HG03442 (cell line): ENCODE data around the gene GCSH.
A peak's percentile ranks its signal among the peaks of the same experiment; 100 is the strongest.
"Not testable (repeated sequence)": the region's sequence is repeated elsewhere in the genome, so short reads cannot be mapped to it uniquely, and the experiment has no call there.

Experiments
- ATAC-seq: cut with Tn5 transposase; IDR thresholded peaks from one replicate; pipeline ENCODE4 v1.9.1; 2021; ENCODE audit warnings: mild to moderate bottlenecking, moderate library complexity; ENCODE audit not compliant: unreplicated experiment

GCSH gene

DNA sequence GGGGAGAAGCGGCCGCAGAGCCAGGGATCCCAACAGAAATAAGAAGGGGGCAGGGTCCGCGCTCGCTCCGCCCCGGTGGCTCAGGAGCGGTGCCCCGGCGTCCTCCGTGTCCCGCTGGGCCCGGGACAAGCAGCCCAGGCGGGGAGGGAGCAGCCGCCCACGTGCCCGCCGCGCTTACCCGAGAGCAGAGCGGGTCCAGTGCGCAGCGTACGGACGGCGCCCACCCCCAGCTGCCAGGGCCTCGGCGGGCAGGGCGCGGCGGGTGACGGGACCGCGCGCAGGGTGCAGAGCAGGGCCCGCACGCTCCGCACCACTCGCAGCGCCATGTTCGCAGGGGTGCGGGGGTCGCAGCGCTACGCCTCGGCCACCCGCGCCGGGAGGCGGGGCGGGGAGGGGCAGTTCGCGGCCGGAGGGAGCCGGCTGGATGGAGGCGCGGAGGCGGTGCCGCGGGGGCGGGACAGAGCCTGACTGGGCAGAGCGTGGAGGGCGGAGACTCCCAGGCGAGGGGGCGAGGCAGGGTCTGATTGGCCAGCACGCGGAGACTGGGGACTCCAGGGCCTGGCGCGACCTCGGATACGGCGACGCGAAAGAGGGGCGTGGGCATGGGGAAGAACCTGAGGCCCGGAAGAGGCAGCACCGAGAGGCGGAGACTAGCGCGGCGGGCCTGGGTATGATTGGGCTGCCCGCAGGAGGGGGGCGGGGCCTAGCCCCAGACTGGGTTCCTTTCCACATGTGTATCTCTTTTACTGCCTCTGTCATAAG, at the start of gene GCSH:
Gene GCSH (minus strand): TSS at position 443 of the 762 bp plus-strand sequence. CDS start 117 bp downstream, at position 326.
- peak; percentile 97 for ATAC-seq

DNA sequence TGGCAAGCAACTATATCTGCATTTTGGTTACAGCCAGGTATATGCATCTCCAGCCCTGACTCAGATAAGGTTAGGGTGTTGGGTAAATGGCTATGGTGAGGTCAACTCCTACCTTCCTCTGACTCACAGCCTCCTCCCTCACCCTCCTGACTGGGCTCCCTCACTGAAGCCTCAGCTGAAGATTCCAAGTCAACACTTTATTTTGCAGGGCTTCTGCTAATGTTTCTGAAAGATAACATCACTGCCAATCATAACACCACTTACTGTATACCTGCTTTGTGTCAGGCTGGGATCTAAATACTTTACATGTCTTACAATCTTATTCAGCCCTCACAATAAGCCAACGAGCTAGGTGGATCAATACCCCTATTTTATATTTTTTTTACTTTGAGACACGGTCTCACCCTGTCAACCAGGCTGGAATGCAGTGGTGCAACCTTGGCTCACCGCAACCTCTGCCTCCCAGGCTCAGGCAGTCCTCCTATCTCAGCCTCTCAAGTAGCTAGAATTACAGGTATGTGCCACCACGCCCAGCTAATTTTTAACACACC, 47.8 kb upstream of the GCSH start:
- ATAC-seq, result no peak

DNA sequence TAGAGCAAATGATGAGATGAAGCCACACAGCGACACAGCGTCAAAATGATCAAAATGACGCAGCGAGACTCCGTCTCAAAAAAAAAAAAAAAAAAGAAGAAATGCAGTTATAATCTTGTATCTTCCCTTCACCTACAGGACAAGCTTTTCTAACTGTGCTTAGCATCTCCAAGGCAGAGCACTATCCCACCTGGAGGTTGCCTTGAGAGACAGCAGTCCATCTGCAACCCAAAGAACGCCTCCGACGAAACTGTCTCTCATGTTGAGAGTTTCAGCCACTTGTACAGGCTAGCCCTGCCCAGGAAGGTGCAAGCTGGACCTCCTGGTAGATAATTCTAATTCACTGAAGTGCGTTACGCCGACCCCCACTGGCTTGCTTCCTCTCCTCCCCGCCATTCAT, 46.7 kb upstream of the GCSH start:
- no peak for ATAC-seq

DNA sequence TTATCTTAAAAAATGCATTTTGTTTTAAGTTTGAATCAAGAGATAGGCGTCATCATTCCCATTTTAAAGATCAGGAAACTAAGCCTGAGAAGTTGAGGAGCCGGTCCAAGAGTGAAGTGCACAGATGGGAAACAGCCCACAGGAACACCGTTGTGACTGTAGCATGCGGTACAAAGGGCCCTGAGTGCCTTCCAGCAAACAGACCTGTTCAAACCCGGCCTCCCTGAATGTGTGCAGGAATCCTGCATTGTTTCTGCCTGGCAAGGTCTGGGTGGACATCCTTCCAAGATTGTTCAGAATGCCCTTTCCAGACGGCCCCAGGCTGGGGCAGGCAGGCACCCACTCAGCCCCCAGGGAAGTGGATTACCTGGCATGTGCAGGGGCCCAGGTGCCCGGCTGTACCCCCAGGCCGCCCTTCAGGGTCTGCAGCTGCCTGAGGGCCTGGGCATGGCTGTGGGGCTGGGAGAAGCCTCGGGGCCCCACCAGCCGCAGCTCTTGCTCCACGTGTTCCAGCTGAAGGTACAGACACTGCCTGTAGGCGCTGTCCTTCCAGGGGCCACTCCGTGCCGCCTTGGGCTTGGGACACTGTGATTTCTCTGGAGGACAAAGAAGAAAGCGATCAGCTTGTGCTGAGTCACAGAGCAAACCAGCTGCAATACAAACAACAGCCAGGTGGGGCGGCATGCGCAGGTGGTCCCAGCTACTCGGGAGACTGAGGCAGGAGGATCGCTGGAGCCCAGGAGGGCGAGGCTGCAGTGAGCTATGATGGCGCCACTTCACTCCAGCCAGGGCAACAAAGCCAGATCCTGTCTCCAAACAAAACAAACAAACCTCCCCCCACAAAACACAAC, 45.0 kb upstream of the GCSH start:
- ATAC-seq, result no peak

DNA sequence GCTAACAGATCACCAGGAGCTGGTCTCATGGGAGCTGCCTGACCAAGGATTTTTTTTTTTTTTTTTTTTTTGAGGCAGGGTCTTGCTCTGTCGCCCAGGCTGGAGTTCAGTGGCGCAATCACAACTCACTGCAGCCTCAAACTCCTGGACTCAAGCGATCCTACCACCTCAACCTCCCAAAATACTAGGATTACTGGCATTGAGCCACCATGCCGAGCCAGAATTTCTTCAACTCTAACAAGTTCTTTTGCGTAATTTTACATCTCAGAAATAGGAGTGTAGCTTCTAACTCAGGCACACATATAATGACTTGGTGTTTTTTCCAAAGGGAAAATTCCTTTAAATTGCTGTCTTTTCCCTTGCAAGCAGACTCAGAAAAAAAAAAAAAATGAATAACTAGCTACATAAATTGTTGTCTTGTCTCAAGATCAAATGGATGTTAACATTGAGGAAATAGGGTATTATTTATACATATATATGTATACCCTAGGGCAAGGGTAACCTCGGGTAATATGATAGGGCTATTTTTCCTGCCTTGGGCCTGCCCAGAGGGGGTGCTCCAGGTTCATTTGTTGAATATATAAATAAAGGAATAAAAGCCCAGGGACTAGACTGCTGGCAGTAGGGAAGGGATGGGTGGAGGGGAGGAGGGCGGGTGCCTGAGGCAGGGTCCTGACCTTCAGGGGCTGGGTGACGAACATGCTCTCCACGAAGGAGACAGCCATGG, 42.8 kb upstream of the GCSH start:
- ATAC-seq, result no peak

DNA sequence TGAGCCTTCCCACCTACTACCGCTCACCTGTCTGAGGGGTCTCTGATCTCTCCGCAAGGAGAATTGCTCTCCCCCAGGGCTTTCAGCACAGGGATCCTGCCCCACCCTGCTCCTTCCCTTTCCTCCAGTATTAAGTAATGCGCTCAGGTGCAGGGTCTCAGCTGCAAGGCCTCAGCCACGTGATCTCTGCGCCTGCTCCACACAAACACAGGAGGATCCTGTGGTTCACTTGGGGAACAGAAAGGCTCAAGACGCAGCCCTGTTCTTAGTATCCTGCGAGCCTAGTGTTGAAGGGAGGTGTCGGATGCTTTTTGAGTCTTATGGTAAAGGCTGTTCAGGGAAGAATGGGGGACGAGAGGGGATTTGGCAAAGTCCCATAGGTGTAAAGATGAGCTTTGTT, 41.6 kb upstream of the GCSH start:
- ATAC-seq, result no peak

DNA sequence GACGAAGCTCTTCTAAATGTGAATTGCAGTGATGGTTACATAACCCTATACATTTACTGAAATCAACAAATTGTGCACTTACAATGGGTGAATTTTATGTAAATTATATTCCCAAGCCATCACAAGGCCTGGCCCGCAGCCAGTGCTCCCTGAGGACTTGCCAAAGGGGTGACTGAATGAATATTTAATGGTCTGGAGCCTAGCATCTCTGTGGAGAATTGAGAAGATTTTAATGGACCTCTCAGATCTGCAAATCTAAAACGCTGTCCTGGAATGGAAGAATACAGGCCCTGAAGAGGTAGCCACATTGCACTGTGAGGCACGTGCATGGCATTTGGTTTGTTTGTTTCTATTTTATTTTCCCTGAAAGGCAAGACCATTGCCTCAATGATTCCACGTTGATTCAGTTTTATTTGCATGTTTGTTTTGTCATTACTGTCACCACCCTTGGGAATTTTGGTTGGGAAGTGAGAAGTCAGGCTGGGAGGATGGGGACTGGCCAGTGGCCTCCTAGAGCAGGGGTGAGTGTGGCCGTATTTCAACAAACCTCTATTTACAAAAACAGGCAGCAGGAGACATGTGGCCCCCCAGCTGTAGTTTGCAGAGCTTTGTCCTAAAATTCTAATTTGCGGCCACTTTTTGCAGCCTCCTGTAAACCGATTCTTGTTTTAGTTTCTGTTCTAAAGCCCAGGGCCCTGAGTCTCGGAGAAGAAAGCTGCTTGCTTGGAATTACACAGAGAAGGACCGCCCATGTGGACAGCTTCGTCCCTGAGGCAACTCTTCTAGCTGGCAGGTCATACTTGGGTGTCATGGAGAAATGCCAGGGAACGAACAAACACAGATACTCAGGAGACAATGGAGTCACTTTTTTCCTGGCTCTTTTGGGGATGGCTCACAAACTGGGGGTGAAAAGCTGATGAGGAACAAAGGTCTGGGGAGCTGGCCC, 40.5 kb upstream of the GCSH start:
- ATAC-seq, result no peak

DNA sequence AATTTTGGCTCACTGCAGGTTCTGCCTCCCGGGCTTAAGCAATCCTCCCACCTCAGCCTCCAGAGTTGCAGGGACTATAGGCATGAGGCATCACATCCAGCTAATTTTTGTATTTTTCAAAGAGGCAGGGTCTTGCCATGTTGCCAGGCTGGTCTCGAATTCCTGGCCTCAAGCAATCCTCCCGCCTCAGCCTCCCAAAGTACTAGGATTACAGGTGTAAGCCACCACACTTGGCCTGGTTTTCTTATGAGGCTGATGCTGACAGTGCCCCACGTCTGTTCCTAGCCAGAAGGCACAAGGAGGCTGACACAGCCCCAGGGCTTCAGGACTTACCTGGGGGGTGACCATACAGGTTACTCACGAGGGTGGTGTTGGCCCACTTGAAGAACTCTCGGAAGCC, 33.9 kb upstream of the GCSH start:
- ATAC-seq, result no peak

DNA sequence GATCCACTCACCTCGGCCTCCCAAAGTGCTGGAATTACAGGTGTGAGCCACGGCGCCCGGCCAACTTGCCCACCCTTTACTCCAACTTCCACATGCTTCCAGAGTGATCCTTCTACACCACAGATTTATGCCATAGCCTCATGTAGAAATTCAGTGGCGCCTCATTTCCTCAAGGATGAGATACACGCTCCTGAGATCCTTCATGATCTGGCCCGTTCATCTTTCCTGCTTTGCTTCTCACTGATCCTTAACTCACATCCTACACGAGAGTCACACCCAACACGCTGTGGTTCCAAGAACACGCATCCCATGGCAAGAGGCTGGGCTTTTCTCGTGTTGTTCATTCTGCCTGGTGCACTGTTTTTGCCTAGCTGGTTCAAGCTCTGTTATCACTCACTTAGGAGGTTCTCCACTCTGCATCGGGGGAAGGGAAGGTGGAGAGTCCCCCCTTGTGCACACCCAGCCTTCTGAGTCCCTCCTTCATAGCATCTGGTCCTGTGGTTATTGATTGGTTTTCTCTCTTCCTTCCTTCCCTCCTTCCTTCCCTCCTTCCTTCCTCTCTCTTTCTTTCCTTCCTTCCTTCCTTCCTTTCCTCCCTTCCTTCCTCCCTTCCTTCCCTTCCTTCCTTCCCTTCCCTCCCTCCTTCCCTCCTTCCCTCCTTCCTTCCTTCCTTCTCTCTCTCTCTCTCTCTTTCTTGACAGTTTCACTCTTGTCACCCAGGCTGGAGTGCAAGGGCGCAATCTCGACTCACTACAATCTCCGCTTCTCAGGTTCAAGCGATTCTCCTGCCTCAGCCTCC, 32.7 kb upstream of the GCSH start:
- no peak for ATAC-seq

DNA sequence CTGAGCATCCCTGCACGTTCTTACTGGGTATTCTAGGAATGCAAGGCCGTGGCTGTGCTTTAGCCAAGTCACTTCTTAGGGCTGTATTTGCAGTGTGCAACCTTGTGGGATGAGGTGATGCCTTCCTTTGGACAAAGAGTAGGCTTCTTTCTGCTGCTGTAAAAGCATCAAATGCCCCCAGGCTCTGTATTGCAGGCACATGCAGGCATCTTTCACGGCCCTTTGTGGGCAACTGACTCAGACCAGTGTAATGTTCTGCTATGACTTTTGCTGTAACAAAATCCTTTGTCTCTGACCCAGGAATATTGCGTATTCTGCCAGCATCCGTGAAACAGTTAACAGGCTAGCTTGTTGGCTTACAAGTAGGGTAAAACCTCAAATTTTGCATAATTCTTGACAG, 30.9 kb upstream of the GCSH start:
- no peak for ATAC-seq

DNA sequence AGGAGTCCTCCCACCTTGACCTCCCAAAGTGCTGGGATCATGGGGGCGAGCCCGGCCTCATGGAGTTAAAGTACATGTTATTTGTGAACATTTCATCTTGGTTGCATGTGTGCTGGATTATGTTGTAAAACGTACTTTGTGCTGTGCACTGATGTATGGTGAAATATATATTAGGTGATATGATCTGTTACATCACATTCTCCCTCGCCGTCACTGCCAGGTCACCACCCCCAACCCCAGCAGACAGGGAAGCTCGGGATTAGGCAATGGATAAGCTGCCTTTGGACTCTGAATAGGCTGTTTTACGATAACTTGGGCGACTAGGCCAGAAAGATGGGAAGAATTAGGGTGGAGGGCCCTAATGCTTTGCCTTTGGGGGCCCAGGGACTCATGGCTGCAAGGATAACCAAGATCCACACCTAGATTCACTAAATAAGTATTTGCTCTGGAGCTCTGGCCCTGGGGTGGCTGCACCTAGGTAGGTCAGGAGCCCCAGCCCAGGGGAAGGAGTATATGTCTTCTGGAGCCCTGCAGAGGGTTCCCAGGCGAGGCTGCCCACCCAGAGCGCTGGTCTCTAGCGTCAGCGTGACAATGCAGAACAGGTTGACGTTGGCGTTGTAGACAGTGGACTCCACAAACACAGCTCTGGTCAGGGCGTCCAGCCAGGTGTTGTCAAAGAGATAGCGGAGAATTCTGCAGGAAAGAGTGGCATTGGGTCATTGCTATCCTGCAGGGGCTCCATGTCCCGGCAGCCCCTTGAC, 27.1 kb upstream of the GCSH start:
- no peak for ATAC-seq

DNA sequence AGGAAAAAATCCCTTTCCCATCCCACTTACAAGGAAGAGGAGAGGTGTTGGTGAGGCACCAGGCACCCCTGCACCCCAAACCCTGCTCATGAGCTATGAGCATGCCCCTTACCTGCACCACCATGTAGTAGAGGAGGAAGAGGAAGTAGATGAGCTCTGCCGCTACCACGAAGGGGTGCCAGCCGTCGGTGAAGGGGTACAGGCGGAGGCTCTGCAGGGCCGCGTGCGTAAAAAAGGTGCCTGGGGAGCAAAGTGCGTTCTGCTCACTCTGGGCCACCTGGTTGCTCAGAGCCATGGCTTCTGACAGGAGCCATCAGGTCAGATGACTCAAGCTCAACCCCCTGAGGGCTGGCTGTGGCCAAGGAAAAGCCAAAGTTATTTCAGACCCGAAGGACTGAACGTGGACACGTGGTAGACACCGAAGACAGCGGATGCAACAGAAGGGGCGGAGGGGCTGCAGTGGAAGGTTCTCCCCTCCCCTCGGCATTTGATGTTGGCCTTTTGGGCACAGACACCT, 25.3 kb upstream of the GCSH start:
- ATAC-seq, result no peak

DNA sequence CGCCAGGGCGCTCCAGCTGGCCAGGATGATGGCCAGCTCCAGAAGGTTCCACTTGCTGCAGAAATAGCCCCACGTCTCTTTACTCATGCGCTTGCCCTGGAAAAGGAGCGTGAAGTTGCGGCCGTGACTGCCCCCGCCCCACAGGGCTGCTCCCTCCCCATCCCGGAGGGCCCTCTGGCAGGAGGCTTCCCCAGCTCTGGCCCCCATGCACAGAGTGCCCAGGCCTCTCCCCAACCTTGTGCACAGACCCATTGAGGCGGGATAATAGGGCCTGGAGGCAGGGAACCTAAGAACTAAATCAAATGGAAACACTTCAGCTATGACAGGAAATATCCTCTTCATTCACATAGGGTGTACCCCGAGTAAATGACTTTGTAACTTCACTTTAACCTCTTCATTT, 21.2 kb upstream of the GCSH start:
- ATAC-seq, result no peak

DNA sequence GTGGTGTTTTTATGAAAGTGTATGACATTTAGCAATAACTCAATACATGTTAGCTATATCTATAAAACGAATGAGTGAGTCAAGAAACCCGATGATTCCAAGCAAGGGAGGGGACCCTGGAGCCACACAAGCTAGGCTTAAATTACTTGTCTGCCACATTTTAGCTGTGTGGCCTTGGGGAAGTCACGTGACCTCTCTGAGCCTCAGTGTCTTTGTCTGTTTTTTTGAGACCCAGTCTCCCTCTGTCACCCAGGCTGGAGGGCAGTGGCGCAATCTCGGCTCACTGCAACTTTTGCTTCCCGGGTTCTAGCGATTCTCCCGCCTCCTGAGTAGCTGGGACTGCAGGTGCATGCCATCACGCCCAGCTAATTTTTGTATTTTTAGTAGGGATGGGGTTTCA, 20.1 kb upstream of the GCSH start:
- ATAC-seq, result no peak

DNA sequence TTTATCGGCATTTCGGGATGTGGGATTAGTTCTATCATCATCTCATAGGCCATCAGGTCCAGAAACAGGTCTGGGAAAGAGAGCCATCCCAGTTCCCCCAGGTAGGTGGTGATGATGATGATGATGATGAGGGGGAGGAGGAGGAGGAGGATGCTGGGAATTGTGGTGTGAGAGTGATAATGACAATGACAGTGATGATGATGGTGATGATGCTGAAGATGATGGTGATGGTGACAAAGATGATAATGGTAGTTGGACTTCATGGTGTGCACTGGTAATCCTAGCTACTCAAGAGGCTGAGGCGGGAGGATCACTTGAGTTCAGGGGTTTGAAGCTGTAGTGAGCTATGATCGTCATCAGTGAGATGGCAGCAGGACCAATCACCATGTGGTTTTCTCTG, 16.3 kb upstream of the GCSH start:
- ATAC-seq, result no peak

DNA sequence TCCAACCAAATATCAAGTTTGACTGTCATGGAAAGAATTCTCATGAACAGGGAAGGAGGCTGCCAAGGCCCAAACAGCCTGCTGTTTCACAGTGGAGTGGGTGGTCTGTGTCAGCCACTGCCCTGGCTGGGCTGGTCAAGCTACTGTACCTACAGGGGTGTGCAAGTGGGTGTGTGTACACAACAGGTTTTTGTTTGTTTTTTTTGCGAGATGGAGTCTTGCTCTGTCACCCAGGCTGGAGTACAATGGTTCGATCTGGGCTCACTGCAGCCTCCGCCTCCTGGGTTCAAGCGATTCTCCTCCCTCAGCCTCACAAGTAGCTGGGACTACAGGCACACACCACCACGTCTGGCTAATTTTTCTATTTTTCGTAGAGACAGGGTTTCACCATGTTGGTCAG, 13.1 kb upstream of the GCSH start:
- ATAC-seq, result not testable (repeated sequence)

DNA sequence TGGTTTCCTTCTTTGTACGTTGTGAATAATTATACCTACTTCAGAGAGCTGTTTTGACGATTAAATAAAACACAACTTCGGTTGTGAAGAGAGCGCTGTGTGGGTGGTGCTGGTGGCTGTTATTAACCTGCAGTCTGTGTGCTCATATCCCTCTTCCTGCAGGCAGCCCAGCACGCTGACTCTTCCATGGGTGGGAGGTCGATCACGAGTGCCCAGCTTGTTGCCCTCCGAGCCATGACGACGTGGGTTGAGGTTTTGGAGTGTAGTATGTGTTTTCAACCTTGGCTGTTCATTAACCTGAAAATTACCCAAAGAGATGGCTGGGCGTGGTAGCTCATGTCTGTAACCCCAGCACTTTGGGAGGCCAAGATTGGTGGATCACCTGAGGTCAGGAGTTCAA, 11.3 kb upstream of the GCSH start:
- ATAC-seq, result no peak

DNA sequence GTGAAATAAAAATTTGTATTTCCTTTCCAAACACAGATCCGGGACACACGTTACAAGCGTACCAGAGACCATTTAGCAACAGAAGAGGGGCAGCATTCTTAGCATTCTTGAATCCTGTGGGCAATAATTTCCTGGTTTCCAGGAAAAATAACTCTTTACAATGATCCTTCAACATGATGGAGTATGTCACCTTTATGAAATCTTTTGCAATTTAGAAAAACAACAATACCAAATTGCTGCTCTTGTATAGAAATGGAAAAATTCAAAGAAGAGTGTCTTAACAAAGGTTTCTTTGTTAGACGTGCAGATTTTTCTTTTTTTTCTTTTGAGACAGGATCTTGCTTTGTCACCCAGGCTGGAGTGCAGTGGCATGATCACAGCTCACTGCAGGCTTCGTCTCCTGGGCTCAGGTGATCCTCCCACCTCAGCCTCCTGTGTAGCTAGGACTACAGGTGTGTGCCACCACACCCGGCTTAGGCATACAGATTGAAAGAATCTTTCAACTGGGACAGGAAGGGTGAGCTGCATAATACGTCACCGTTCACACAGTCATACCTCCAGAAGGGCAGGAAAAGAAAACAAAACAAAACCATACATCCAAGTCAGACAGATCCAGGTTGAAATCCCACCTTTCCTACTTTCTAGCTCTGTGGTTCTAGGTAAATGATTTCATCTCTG, 10.8 kb upstream of the GCSH start:
- ATAC-seq, result no peak
